Measurements from ENCODE around the gene IMMP1L.

The IMMP1L gene

GRCh38 chr11:31414338-31414737 is 95.1 kb downstream of the IMMP1L start:
- no peak for DNase-seq
- H3K27ac Mint-ChIP-seq, result no peak overlapping the region
- TF ChIP-seq CTCF (IDR thresholded peaks at IDR 0.05), result no peak
- H3K4me1 Mint-ChIP-seq, result peaks cover 4% of the 10 kb centered on the region
- peaks cover 3% of the 10 kb centered on the region for H3K27me3 Mint-ChIP-seq (ENCODE audit: low read depth, poor library complexity)
- H3K36me3 Mint-ChIP-seq (ENCODE audit: low read depth), result peaks cover 28% of the 10 kb centered on the region
- peaks cover 13% of the 10 kb centered on the region for H3K9me3 Mint-ChIP-seq
- H3K4me3 Mint-ChIP-seq, result no peak overlapping the region

- peaks cover 28% of the 10 kb centered on the region for H3K36me3 Mint-ChIP-seq (ENCODE audit: low read depth)
- peaks cover 13% of the 10 kb centered on the region for H3K9me3 Mint-ChIP-seq
- no peak for DNase-seq
- no peaks in the 10 kb centered on the region for H3K4me1 Mint-ChIP-seq
- peaks cover 3% of the 10 kb centered on the region for H3K27me3 Mint-ChIP-seq (ENCODE audit: low read depth, poor library complexity)
- no peak overlapping the region for H3K4me3 Mint-ChIP-seq
- H3K27ac Mint-ChIP-seq, result no peak overlapping the region
- TF ChIP-seq CTCF (IDR thresholded peaks at IDR 0.05), result no peak
Measured at GRCh38 chr11:31412946-31413345, 96.5 kb downstream of the IMMP1L start.

- Mint-ChIP-seq H3K27me3 (ENCODE audit: low read depth, poor library complexity) (no peaks in the 10 kb centered on the region), H3K27ac (no peak overlapping the region), H3K9me3 (peaks cover 13% of the 10 kb centered on the region), H3K4me1 (no peaks in the 10 kb centered on the region), H3K4me3 (no peak overlapping the region), H3K36me3 (ENCODE audit: low read depth) (peaks cover 23% of the 10 kb centered on the region)
- no peak for TF ChIP-seq CTCF (IDR thresholded peaks at IDR 0.05)
- no peak for DNase-seq
Measured at GRCh38 chr11:31408201-31408600, 101.2 kb downstream of the IMMP1L start.

- no peak overlapping the region for H3K4me3 Mint-ChIP-seq
- H3K27me3 Mint-ChIP-seq (ENCODE audit: low read depth, poor library complexity), result peaks cover 3% of the 10 kb centered on the region
- peaks cover 25% of the 10 kb centered on the region for H3K36me3 Mint-ChIP-seq (ENCODE audit: low read depth)
- no peak for TF ChIP-seq CTCF (IDR thresholded peaks at IDR 0.05)
- peaks cover 19% of the 10 kb centered on the region for H3K9me3 Mint-ChIP-seq
- H3K4me1 Mint-ChIP-seq, result no peaks in the 10 kb centered on the region
- DNase-seq, result no peak
- no peak overlapping the region for H3K27ac Mint-ChIP-seq
Measured at GRCh38 chr11:31404614-31405013, 104.8 kb downstream of the IMMP1L start.

- Mint-ChIP-seq H3K27ac (no peak overlapping the region), H3K9me3 (peaks cover 30% of the 10 kb centered on the region), H3K4me3 (no peak overlapping the region), H3K4me1 (peaks cover 15% of the 10 kb centered on the region), H3K27me3 (ENCODE audit: low read depth, poor library complexity) (peaks cover 3% of the 10 kb centered on the region), H3K36me3 (ENCODE audit: low read depth) (peaks cover 53% of the 10 kb centered on the region)
- TF ChIP-seq CTCF (IDR thresholded peaks at IDR 0.05), result peak; percentile 44
- DNase-seq, result no peak
Measured at GRCh38 chr11:31397239-31397834, 112.1 kb downstream of the IMMP1L start.

GRCh38 chr11:31387379-31387778 is 122.0 kb downstream of the IMMP1L start:
- Mint-ChIP-seq H3K36me3 (ENCODE audit: low read depth) (peaks cover 73% of the 10 kb centered on the region), H3K27ac (peak overlapping the region; percentile 18), H3K9me3 (peaks cover 47% of the 10 kb centered on the region), H3K27me3 (ENCODE audit: low read depth, poor library complexity) (no peaks in the 10 kb centered on the region), H3K4me1 (peaks cover 17% of the 10 kb centered on the region), H3K4me3 (no peak overlapping the region)
- no peak for DNase-seq
- TF ChIP-seq CTCF (IDR thresholded peaks at IDR 0.05), result no peak

Measured in nephron progenitor cell (in vitro differentiated cells).